Lower leg skin (tissue), 3 donors: ENCODE results near the gene MTMR10.

Experiments used
- POLR2A ChIP-seq, 2 donors: fragments of 450-650 bp; IDR thresholded peaks; one replicate each; pipeline ENCODE4 v1.6.1; 2016 to 2017; ENCODE audit warnings: antibody characterized with exemption in 2 of 2, mild to moderate bottlenecking in 1 of 2, moderate library complexity in 1 of 2
- TF ChIP-seq, protein P1 (sequence below), 3 donors: fragments of 450-650 bp; IDR thresholded peaks; one replicate each; pipeline ENCODE4 v1.5.1; 2016; ENCODE audit warnings: antibody characterized with exemption in 3 of 3, mild to moderate bottlenecking in 3 of 3, moderate library complexity in 2 of 3

DNA sequence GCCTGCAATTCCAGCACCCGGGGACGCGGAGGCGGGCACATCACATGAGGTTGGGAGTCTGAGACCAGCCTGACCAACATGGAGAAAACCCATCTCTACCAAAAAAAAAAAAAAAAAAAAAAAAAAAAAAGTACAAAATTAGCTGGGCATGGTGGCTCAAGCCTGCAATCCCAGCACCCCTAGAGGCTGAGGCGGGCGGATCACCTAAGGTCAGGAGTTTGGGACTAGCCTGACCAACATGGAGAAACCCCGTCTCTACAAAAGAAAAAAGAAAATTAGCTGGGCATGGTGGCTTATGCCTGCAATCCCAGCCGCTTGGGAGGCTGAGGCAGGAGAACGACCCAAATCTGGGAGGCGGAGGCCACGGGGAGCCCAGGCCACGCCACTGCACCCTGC is 95.2 kb downstream of the MTMR10 start:
- TF ChIP-seq, protein P1, sequence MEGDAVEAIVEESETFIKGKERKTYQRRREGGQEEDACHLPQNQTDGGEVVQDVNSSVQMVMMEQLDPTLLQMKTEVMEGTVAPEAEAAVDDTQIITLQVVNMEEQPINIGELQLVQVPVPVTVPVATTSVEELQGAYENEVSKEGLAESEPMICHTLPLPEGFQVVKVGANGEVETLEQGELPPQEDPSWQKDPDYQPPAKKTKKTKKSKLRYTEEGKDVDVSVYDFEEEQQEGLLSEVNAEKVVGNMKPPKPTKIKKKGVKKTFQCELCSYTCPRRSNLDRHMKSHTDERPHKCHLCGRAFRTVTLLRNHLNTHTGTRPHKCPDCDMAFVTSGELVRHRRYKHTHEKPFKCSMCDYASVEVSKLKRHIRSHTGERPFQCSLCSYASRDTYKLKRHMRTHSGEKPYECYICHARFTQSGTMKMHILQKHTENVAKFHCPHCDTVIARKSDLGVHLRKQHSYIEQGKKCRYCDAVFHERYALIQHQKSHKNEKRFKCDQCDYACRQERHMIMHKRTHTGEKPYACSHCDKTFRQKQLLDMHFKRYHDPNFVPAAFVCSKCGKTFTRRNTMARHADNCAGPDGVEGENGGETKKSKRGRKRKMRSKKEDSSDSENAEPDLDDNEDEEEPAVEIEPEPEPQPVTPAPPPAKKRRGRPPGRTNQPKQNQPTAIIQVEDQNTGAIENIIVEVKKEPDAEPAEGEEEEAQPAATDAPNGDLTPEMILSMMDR (IDR thresholded peaks at IDR 0.05): no peak
- TF ChIP-seq POLR2A (IDR thresholded peaks at IDR 0.05): no peak
